GM12801 (cell line): Measurements from ENCODE around the gene ZCCHC24.

Experiments used
- CTCF ChIP-seq: IDR thresholded peaks from one replicate; pipeline ENCODE4 v1.5.1; 2011; ENCODE audit warnings: control low read depth; ENCODE audit not compliant: insufficient read length; ENCODE audit errors: extremely low read depth

Gene ZCCHC24

DNA sequence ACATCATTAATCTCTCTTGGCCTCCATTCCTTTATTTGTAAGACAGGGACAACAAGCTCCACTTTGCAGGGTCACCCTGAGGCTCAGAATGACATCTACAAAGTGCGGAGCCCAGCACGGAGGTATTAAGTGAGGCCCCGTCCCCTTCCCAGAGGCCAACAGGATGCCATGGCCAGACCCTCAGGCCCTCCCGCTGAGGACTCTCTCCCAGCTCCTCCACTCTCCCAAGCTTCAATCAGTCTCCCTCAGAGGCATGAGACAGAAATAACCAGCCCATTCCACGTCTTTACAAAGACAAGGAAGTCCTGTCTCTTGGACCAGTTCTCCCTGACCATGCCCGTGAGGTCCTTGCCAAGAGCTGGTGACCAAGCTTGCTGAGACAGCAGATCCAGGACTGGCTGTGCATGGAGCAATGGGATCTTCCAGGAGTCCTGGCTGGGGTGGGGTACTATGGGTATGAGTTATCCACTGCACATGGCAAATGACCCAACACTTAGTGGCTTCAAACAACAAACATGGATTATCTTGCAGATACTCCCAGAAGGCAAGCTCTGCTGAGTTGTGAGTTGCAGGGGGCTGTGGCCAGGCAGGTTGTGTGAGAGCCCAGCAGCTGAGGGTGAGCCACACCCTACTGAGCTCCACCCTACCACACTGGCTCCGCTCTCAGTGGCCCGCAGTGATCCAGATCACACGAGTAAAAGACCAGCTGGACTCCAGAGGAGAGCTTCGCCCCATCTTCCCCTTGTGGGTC, 102.4 kb downstream of the ZCCHC24 start:
- no peak for TF ChIP-seq CTCF

DNA sequence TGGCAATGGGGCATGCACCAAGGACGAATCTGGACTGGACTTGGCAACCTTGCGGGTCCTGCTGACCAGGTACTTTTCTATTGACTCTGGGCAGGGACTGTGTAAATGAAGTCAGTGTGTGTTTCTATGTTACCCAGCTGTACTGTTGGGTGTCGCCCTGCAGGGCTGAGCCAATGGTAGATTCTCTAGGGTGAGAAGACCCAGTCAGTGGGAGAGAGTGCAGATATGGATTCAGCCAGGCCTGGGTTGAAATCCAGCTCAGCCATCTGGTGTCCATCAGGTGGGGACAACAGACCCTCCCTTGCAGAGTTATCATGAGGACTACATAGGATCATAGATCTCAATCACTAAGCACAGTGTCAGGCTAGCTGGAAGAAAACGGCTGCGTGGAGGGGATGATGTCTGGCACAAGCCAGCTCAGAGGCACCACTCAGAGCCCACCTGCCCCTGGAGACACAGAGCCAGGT, 103.1 kb downstream of the ZCCHC24 start:
- TF ChIP-seq CTCF = no peak

GRCh38 chr10:79340646-79341244, 104.7 kb downstream of the ZCCHC24 start:
- no peak for TF ChIP-seq CTCF

DNA sequence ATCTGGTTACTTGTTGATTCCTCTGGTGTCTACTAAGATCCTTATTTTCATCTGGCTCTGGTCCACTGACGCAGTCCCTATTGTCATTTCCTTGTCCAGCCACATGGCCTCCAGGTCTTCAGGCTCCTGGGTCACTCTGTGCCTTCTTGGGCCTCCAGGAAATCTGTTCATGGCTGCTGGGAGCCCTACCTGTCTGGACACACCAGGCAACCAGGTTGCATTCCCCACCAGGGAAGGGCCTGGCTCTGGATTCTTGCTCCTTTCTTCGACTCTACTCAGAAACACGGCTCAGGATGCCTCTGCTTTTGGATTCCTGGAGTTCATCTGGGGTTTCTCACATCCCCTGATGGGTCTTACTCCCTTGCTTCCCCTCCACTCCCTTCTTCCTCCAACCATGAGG, 106.2 kb downstream of the ZCCHC24 start:
- TF ChIP-seq CTCF = no peak

- TF ChIP-seq CTCF = no peak
These were observed 108.7 kb downstream of the ZCCHC24 start for GRCh38 chr10:79336739-79337138.

DNA sequence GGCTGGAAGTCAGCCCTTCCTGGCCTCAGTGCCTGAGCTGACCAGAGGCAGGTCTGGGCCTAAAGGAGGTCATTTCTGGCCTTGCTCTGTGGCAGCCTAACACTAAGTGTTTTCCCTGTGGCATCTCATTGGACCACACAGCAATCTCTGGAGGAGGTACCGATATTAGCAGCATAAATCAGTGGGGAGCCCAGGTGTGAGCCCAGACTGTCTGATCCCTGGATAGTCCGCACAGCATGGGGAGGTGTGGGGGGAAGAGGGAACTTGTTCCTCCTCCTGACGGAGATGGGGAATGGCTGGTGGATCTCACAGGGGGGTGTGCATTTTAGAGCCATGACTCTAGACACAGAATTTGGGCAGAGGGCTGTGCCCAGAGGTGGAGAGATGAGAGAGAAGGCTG, 109.1 kb downstream of the ZCCHC24 start:
- no peak for TF ChIP-seq CTCF

DNA sequence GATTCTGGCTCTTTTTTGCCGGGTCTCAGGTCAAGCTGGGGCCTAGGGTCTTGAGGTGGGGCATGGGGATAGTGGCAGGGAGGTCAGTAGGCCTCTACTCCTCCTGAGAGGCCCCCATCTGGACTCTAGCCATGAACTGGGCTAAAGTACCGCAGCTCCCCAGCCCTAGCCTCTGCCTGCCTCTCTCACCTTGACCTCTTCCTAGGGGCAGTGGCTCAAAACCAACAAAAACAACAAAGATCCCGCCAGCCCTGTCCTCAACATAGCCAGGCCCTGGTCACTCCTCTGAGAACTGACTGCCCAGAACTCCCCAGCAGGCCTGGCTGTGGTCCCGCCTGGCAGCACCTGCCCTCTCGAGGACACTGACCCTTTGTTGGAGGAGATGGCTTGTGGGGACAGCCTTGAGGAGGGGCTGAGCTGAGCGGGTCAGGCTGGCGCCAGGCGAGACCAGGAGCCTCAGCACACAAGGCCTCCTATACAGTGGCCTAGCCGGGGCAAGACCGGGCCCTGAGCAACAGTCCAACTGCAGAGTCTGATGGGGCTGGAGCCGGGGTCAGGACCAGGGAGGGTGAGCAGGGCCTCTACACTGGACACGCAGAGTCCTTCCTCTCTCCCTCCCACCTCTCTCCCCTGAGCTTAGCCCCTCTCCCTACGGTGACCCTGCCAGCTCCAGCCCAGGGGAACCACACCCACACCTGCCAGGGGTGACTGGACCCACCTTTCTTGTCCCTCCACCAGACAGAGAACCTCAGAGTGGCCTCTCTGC, 109.8 kb downstream of the ZCCHC24 start:
- no peak for TF ChIP-seq CTCF
